Panc1 (cell line): Measurements from ENCODE around the gene ELOVL1.

ENCODE experiments used
- CTCF ChIP-seq: fragments of 450-650 bp; IDR thresholded peaks from 2 replicates; pipeline ENCODE4 v1.5.1; 2017; ENCODE audit warnings: mild to moderate bottlenecking
- POLR2AphosphoS5 ChIP-seq: IDR thresholded peaks from 2 replicates; pipeline ENCODE4 v1.6.1; 2012; ENCODE audit warnings: mild to moderate bottlenecking, low read depth, low read length, moderate library complexity
- TCF7L2 ChIP-seq: IDR thresholded peaks from 2 replicates; pipeline ENCODE4 v1.6.1; 2011; ENCODE audit warnings: mild to moderate bottlenecking, low read depth, low read length, inconsistent platforms

GRCh38 chr1:43366601-43367025 is 1.2 kb downstream of the ELOVL1 start:
- no peak for TF ChIP-seq CTCF
- no peak for TF ChIP-seq POLR2AphosphoS5
- no peak for TF ChIP-seq TCF7L2
